Lower leg skin (tissue), 4 donors: Measurements from ENCODE around the gene CA5A. TPM values are rescaled to one million over a fixed set of nuclear protein-coding genes. Genes with fewer than 3 reads are reported as not detected.
"Not testable (repeated sequence)": the region's sequence is repeated elsewhere in the genome, so short reads cannot be mapped to it uniquely, and the experiment has no call there.

Experiments used
- DNase-seq, 2 donors: peaks; one replicate each; pipeline ENCODE4 v3.0.0-alpha.2; 2019; ENCODE audit warnings: low spot score in 2 of 2
- H3K4me3 ChIP-seq: fragments of 200-600 bp; sonication (generic); 2 replicates; pipeline ENCODE4 v1.5.1; 2017; ENCODE audit warnings: mild to moderate bottlenecking, low read depth; ENCODE audit not compliant: poor library complexity, severe bottlenecking
- POLR2A ChIP-seq, 2 donors: fragments of 450-650 bp; IDR thresholded peaks; one replicate each; pipeline ENCODE4 v1.6.1; 2016 to 2017; ENCODE audit warnings: antibody characterized with exemption in 2 of 2, mild to moderate bottlenecking in 1 of 2, moderate library complexity in 1 of 2
- WGBS, 2 donors: methylation state at CpG; one replicate each; pipeline ENCODE4 v1.1.5; 2018; 5-methylcytosine and 5-hydroxymethylcytosine counted together
- intact Hi-C: fragments of 100-400 bp; cut with DNase I; formaldehyde crosslinking; loops from one replicate; pipeline ENCODE4 v1.15.0; 2023; ENCODE audit warnings: low total_unique reads
- total RNA-seq, 4 donors: library from RNA; depleted of rRNA; stranded (reverse); fragments of >200 nt; gene quantifications; one replicate each; pipeline ENCODE4 v1.1.0, GENCODE V29; 2016
- TF ChIP-seq, protein P1 (sequence below), 3 donors: fragments of 450-650 bp; IDR thresholded peaks; one replicate each; pipeline ENCODE4 v1.5.1; 2016; ENCODE audit warnings: antibody characterized with exemption in 3 of 3, mild to moderate bottlenecking in 3 of 3, moderate library complexity in 2 of 3

The CA5A gene
- total RNA-seq, 4 donors from 2014 or later = not detected

DNA sequence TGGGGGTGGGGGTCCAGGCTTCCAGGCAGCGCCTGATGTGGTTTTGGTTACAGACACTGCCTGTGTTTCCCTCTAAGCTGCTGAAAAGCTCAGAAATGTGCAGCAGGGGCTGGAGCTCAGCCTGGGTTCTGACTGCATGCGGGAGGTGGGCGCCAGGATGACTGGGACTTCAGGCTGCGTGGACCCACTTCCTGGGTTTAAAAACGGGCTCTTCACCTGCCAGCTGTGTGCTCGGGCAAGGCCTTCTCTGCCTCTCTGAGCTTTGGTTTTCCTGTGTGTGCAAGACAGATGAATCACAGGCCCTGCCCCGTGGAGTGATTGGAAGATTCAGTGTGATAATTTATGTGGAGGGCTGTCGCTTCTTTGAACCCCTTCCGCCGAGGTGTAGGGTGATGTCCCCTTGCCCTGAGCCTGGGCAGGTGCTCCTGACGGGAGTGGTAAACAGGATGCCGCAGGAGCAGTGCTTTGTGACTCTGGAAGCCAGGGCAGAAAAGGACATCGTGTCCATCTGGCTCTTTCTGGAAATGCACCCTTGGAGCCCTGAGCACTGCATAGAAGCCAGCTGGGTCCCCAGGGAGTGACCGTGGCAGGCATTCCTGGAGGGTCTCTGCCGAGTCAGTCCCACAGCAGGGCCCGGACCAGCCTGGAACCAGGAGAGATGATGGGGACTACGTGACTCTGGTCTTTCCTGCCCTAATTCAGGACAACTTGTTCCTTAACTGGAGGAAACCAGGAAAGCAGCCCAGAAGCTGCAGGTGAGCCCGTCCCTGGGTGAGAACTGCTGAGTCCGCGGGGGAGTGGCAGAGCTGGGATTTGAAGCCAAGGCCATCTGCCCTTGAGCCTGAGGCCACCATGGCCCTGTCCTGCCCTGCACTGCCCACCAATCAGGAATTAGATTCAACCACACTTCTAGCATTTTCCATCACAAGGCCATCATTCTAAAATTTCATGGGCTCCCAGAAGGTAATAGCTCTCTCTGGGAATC lies 38.5 kb downstream of the CA5A start:
- TF ChIP-seq, protein P1, sequence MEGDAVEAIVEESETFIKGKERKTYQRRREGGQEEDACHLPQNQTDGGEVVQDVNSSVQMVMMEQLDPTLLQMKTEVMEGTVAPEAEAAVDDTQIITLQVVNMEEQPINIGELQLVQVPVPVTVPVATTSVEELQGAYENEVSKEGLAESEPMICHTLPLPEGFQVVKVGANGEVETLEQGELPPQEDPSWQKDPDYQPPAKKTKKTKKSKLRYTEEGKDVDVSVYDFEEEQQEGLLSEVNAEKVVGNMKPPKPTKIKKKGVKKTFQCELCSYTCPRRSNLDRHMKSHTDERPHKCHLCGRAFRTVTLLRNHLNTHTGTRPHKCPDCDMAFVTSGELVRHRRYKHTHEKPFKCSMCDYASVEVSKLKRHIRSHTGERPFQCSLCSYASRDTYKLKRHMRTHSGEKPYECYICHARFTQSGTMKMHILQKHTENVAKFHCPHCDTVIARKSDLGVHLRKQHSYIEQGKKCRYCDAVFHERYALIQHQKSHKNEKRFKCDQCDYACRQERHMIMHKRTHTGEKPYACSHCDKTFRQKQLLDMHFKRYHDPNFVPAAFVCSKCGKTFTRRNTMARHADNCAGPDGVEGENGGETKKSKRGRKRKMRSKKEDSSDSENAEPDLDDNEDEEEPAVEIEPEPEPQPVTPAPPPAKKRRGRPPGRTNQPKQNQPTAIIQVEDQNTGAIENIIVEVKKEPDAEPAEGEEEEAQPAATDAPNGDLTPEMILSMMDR (IDR thresholded peaks at IDR 0.05) = no peak
- no peak for TF ChIP-seq POLR2A (IDR thresholded peaks at IDR 0.05)
- intact Hi-C loops = no loop called here
- no peak for DNase-seq
- H3K4me3 ChIP-seq = no peak overlapping the region
- 62 to 78% methylated on average over 17 to 20 of the region's 20 CpGs for WGBS, 2 donors

DNA sequence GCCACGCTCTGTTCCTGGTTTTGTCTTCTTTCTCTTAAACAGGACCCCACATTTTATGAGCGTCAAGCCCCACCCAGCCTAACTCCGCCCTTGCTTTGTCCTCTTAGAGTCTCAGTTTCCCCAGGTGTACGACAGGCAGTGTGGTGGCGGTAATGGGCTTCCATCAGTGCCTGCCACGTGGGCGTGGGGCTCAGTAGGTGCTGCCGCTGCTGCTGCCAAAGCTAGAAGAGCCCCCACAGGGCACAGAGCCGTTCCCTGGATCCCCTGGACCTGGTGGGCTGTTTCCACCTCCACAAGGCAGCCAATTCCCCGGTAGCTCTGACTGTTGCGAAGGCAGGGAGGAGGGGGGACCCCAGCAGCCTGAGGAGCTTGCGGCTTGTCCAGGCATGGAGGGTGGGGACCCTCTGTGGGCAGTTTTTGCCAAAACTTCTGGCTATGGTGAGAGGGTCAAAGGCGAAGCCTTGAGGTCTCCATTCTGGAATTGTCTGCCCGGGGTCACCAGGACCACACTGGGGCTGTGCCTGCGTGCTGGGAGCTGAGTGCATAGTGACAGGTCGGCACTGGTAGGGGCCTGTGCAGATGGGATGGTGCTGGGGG lies 39.3 kb downstream of the CA5A start:
- WGBS, 2 donors = 78 to 84% methylated on average over 16 of the region's 16 CpGs
- DNase-seq, H3K4me3 ChIP-seq, intact Hi-C loops: not testable (repeated sequence)

DNA sequence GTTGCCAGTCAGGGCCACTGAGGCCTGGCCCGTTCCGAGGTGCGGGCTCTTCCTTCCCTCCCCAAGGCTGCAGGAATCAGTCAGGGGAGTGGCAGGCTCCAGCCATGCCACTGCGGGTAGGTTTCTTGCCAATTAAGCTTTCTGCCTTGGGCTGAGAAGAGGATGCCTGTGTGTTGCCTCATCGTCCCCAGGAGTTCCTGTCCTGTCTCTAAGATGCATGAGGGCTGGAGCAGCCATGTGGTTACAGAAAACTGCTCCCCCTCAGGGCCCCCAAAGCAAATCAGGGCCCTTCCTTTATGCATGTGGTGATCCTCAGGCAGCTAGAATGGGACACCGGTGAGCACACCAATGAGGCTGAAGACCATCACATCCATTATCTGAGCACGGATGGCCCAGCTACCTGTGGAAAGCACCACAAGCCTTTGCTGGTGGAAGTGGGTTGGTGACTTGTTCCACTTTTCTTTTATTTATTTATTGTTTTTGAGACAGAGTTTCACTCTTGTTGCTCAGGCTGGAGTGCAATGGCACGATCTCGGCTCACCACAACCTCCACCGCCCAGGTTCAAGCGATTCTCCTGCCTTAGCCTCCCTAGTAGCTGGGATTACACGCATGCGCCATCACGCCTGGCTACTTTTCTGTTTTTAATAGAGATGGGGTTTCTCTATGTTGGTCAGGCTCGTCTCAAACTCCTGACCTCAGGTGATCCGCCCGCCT lies 40.0 kb downstream of the CA5A start:
- intact Hi-C loops, H3K4me3 ChIP-seq, DNase-seq: not testable (repeated sequence)
- WGBS, 2 donors = 70 to 71% methylated on average over 17 of the region's 17 CpGs

DNA sequence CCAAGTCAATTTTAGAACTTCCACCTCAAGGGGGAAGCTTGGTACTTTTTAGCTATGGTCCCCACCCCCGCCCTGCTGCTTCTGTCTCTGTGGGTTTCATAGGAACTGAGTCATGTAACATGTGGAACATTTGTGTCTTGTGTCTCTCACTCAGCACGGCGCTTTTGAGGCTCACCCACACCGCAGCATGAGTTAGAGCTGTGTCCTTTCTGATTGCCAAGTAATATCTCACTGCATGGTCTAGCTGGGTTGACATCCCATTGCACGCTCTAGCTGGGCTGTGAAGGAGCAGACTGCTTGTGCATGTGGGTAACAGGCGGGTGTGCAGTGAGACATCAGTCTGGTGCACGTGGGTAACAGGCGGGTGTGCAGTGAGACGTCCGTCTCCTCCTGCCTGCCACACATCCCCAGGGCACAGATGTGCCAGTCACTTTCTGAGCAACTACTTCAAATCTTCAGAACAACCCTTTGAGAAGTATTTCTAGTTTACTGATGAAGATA lies 40.6 kb downstream of the CA5A start:
- intact Hi-C loops = no loop called here
- peak in 1 of 2 donors; percentile 38 for DNase-seq
- H3K4me3 ChIP-seq = no peak overlapping the region
- TF ChIP-seq POLR2A (IDR thresholded peaks at IDR 0.05) = no peak
- TF ChIP-seq, protein P1 (IDR thresholded peaks at IDR 0.05) = no peak
- WGBS, 2 donors = 45 to 51% methylated on average over 10 of the region's 10 CpGs

DNA sequence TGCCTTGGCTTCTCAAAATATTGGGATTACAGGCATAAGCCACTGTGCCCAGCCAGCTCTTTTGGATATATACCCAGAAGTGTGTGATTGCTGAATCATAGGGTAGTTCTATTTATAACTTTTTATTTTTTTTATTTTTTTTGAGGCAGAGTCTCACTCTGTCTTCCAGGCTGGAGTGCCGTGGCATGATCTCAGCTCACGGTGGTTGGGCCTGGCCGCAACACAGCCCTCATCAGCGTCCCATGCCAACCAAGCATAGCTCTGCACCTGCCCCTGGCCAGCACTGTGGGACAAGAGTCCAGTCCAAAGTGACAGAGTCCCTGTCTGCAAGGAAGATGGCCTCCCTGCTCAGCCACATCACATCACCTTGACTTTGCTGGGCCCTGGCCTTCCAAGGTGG lies 42.3 kb downstream of the CA5A start:
- DNase-seq, intact Hi-C loops, H3K4me3 ChIP-seq: not testable (repeated sequence)
- WGBS, 2 donors = 21 to 45% methylated on average over 4 of the region's 4 CpGs

DNA sequence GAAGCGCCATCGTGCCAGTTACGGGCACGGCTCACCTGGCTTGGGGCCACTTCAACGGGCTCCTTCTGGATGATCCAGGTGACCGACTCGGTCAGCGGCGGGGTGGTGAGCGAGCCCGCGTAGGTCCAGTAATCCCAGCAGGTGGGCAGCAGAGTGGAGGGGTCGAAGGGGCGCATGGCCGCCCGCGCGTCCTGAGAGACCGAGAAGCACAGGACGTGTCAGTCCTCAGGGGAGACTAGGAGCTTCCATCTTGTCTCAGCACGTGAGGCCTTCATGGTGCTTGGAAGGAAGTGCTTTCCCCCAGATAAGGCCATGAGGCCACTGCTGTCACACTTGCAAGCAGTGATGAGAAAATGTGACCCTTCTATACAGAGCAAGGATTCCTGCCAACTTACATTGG lies 44.6 kb downstream of the CA5A start:
- WGBS, 2 donors = 90 to 92% methylated on average over 21 of the region's 21 CpGs
- no peak overlapping the region for H3K4me3 ChIP-seq
- intact Hi-C loops = no loop called here
- no peak for DNase-seq
- no peak for TF ChIP-seq POLR2A (IDR thresholded peaks at IDR 0.05)
- TF ChIP-seq, protein P1 (IDR thresholded peaks at IDR 0.05) = no peak

DNA sequence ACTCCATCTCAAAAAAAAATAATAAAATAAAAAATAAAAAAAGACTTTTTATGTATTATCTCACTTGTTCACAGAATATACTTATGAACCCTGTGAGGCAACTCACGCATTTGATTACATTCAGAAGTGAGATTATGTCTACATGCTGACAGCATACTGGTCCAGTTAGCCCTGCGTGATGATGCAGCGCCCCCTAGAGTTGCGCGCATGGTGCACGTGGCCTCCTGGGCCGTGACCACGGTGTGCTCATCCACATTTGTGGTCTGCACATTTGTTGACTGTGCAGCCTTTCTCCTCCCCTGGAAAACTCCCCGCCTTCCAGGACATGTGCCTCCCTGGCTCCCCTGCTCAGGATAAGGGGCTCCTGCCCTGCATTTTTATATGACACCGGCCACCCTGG lies 46.6 kb downstream of the CA5A start:
- 88 to 92% methylated on average over 10 of the region's 10 CpGs for WGBS, 2 donors
- intact Hi-C loops, H3K4me3 ChIP-seq, DNase-seq: not testable (repeated sequence)

DNA sequence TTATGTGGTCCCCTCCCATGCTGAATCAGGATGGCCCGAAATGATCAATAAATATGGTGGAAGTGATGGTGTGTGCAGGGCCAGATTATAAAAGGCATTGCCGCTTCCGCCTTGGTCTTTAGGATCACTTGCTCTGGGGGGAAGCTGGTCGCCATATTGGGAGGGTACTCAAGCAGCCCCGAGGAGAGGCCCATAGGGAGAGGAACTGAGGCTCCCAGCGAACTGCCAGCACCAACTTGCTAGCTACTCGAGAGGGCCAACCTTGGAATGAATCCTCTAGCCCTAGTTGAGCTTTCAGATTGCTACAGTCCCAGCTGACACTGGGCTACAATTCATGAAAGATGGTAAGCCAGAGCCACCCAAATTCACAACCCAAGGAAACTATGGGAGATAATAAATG lies 48.0 kb downstream of the CA5A start:
- H3K4me3 ChIP-seq, DNase-seq, intact Hi-C loops: not testable (repeated sequence)
- WGBS, 2 donors = 91 to 99% methylated on average over 7 of the region's 7 CpGs

DNA sequence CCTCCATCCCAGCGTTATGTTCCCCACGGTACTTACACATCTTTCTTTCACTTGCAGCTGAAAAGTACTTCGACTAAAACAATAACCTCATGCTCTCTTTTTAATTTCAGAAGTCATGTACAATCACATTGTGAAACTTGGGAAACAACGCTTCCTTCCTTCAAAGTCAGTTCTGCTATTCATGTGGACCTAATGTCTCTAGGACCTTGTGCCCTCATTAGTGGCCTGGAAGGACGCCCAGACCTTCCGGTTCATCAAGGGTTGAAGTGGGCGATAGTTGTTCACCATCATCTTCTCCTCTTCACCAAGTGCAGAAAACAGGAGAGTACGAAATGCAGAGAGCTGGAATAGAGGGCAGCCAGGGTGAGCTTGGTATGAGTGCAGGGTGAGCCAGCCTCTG lies 48.4 kb downstream of the CA5A start:
- DNase-seq, intact Hi-C loops, H3K4me3 ChIP-seq: not testable (repeated sequence)
- WGBS, 2 donors = 77 to 79% methylated on average over 8 of the region's 8 CpGs

DNA sequence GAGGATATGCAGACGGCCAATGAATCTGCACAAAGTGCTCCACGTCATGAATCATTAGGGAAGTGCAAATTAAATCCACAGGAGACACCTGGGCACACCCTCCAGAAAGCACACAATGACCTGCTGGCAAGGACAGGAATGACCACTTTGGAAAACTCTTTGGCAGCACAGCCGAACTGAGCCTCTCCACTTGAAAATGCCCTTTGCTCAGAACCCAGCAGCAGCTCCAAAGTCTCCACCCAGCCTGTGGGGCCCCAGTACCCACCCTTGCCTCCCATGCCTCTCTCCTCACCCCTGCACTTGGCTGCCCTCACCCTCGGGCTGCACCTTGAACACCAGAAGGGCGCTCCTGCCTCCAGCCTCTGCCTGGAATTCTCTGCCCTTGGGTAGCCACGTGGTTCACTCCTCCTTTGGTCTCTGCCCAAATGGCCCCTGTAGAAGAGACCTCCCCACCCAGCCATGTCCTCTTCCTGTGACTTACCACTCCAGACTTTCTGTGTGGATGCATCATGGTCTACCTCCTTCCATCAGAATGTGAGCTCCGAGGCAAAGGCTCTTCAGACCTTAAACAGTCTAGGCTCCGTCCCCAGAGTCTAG lies 50.9 kb downstream of the CA5A start:
- intact Hi-C loops, H3K4me3 ChIP-seq, DNase-seq: not testable (repeated sequence)
- WGBS, 2 donors = 58 to 63% methylated on average over 8 of the region's 8 CpGs
